ENCODE data around the gene GCLC.
"Not testable (repeated sequence)": the region's sequence is repeated elsewhere in the genome, so short reads cannot be mapped to it uniquely, and the experiment has no call there.

GCLC gene

GRCh38 chr6:53484476-53485280 is 60.2 kb downstream of the GCLC start:
- Histone ChIP-seq H3K36me3 (replicated peaks) (no peaks in the 10 kb centered on the region), H3K27me3 (ENCODE audit: low read depth) (peaks cover 4% of the 10 kb centered on the region; the same call in 1 of the 2 replicates), H3K9me3 (no peaks in the 10 kb centered on the region), H3K4me3 (no peak overlapping the region), H3K4me1 (peaks cover 10% of the 10 kb centered on the region)
- peak; percentile 73 to 84 for DNase-seq (ENCODE audit: low spot score in 2 of 2)
- in situ Hi-C loops (cut with MboI; ENCODE audit: low sequenced_read_pairs), result loop anchor here (5.0 kb wide), 1 partner anchor 312 kb away; no protein-coding TSS in a partner anchor

GRCh38 chr6:53483423-53484353 is 61.2 kb downstream of the GCLC start:
- in situ Hi-C loops (cut with MboI; ENCODE audit: low sequenced_read_pairs), result loop anchor here (5.0 kb wide), 1 partner anchor 311 kb away; no protein-coding TSS in a partner anchor
- H3K4me3 ChIP-seq, result no peak overlapping the region

GRCh38 chr6:53481323-53481722 is 63.6 kb downstream of the GCLC start:
- no peaks in the 10 kb centered on the region for H3K4me1 ChIP-seq
- in situ Hi-C loops (cut with MboI; ENCODE audit: low sequenced_read_pairs), result loop anchor here (5.0 kb wide), 1 partner anchor 309 kb away; no protein-coding TSS in a partner anchor
- no peak overlapping the region for H3K4me3 ChIP-seq
- no peaks in the 10 kb centered on the region for H3K36me3 ChIP-seq (replicated peaks)
- DNase-seq (ENCODE audit: low spot score in 2 of 2), result no peak
- no peaks in the 10 kb centered on the region for H3K9me3 ChIP-seq
- H3K27me3 ChIP-seq (ENCODE audit: low read depth), result no peaks in the 10 kb centered on the region

More at GRCh38 chr6:53483423-53484353, 61.2 kb downstream of the GCLC start:
- H3K9me3 ChIP-seq, result no peaks in the 10 kb centered on the region
- H3K27me3 ChIP-seq (ENCODE audit: low read depth), result peaks cover 4% of the 10 kb centered on the region; the same call in 1 of the 2 replicates
- DNase-seq (ENCODE audit: low spot score in 2 of 2), result no peak
- H3K4me1 ChIP-seq, result peaks cover 10% of the 10 kb centered on the region
- no peaks in the 10 kb centered on the region for H3K36me3 ChIP-seq (replicated peaks)

GRCh38 chr6:53480774-53481173 is 64.1 kb downstream of the GCLC start:
- not testable (repeated sequence) for H3K36me3 ChIP-seq (replicated peaks); H3K9me3 ChIP-seq; H3K4me3 ChIP-seq; H3K27me3 ChIP-seq (ENCODE audit: low read depth); DNase-seq (ENCODE audit: low spot score in 2 of 2); H3K4me1 ChIP-seq
- in situ Hi-C loops (cut with MboI; ENCODE audit: low sequenced_read_pairs), result loop anchor here (5.0 kb wide), 1 partner anchor 308 kb away; no protein-coding TSS in a partner anchor

- DNase-seq (ENCODE audit: low spot score in 2 of 2), result no peak
- Histone ChIP-seq H3K9me3 (no peaks in the 10 kb centered on the region), H3K4me3 (no peak overlapping the region), H3K4me1 (no peaks in the 10 kb centered on the region), H3K36me3 (replicated peaks) (no peaks in the 10 kb centered on the region), H3K27me3 (ENCODE audit: low read depth) (no peaks in the 10 kb centered on the region)
- in situ Hi-C loops (cut with MboI; ENCODE audit: low sequenced_read_pairs), result loop anchor here (5.0 kb wide), 1 partner anchor 308 kb away; no protein-coding TSS in a partner anchor
Observed at GRCh38 chr6:53479871-53480270, 65.0 kb downstream of the GCLC start.

- Histone ChIP-seq H3K36me3 (replicated peaks) (no peaks in the 10 kb centered on the region), H3K9me3 (no peaks in the 10 kb centered on the region), H3K4me3 (no peak overlapping the region), H3K4me1 (no peaks in the 10 kb centered on the region), H3K27me3 (ENCODE audit: low read depth) (no peaks in the 10 kb centered on the region)
- in situ Hi-C loops (cut with MboI; ENCODE audit: low sequenced_read_pairs), result no loop called here
- DNase-seq (ENCODE audit: low spot score in 2 of 2), result no peak
Observed at GRCh38 chr6:53476964-53477363, 67.9 kb downstream of the GCLC start.

- no peaks in the 10 kb centered on the region for H3K27me3 ChIP-seq (ENCODE audit: low read depth)
- no peaks in the 10 kb centered on the region for H3K36me3 ChIP-seq (replicated peaks)
- H3K9me3 ChIP-seq, result no peaks in the 10 kb centered on the region
- no peaks in the 10 kb centered on the region for H3K4me1 ChIP-seq
- DNase-seq (ENCODE audit: low spot score in 2 of 2), result no peak
- H3K4me3 ChIP-seq, result no peak overlapping the region
- in situ Hi-C loops (cut with MboI; ENCODE audit: low sequenced_read_pairs), result no loop called here
Observed at GRCh38 chr6:53474010-53474409, 70.9 kb downstream of the GCLC start.

- Histone ChIP-seq H3K4me1 (no peaks in the 10 kb centered on the region), H3K9me3 (no peaks in the 10 kb centered on the region), H3K27me3 (ENCODE audit: low read depth) (no peaks in the 10 kb centered on the region), H3K36me3 (replicated peaks) (no peaks in the 10 kb centered on the region), H3K4me3 (no peak overlapping the region)
- in situ Hi-C loops (cut with MboI; ENCODE audit: low sequenced_read_pairs), result no loop called here
- DNase-seq (ENCODE audit: low spot score in 2 of 2), result no peak
Observed at GRCh38 chr6:53469163-53469562, 75.7 kb downstream of the GCLC start.

GRCh38 chr6:53466257-53466656 is 78.6 kb downstream of the GCLC start:
- Histone ChIP-seq H3K4me3 (no peak overlapping the region), H3K36me3 (replicated peaks) (no peaks in the 10 kb centered on the region), H3K27me3 (ENCODE audit: low read depth) (no peaks in the 10 kb centered on the region), H3K4me1 (peaks cover 5% of the 10 kb centered on the region), H3K9me3 (no peaks in the 10 kb centered on the region)
- in situ Hi-C loops (cut with MboI; ENCODE audit: low sequenced_read_pairs), result no loop called here
- no peak for DNase-seq (ENCODE audit: low spot score in 2 of 2)

GRCh38 chr6:53465732-53466131 is 79.2 kb downstream of the GCLC start:
- H3K4me1 ChIP-seq, result peaks cover 5% of the 10 kb centered on the region
- H3K9me3 ChIP-seq, result no peaks in the 10 kb centered on the region
- DNase-seq (ENCODE audit: low spot score in 2 of 2), result no peak
- no peaks in the 10 kb centered on the region for H3K36me3 ChIP-seq (replicated peaks)
- H3K27me3 ChIP-seq (ENCODE audit: low read depth), result no peaks in the 10 kb centered on the region
- H3K4me3 ChIP-seq, result no peak overlapping the region
- in situ Hi-C loops (cut with MboI; ENCODE audit: low sequenced_read_pairs), result no loop called here

- in situ Hi-C loops (cut with MboI; ENCODE audit: low sequenced_read_pairs), result no loop called here
- Histone ChIP-seq H3K9me3 (no peaks in the 10 kb centered on the region), H3K27me3 (ENCODE audit: low read depth) (no peaks in the 10 kb centered on the region), H3K36me3 (replicated peaks) (no peaks in the 10 kb centered on the region), H3K4me1 (peaks cover 5% of the 10 kb centered on the region), H3K4me3 (no peak overlapping the region)
- DNase-seq (ENCODE audit: low spot score in 2 of 2), result no peak
Observed at GRCh38 chr6:53464927-53465460, 79.9 kb downstream of the GCLC start.

- Histone ChIP-seq H3K4me3 (no peak overlapping the region), H3K36me3 (replicated peaks) (no peaks in the 10 kb centered on the region), H3K27me3 (ENCODE audit: low read depth) (no peaks in the 10 kb centered on the region), H3K9me3 (no peaks in the 10 kb centered on the region), H3K4me1 (peaks cover 5% of the 10 kb centered on the region)
- DNase-seq (ENCODE audit: low spot score in 2 of 2), result no peak
- in situ Hi-C loops (cut with MboI; ENCODE audit: low sequenced_read_pairs), result no loop called here
Observed at GRCh38 chr6:53464483-53464882, 80.4 kb downstream of the GCLC start.

- H3K27me3 ChIP-seq (ENCODE audit: low read depth), result no peaks in the 10 kb centered on the region
- DNase-seq (ENCODE audit: low spot score in 2 of 2), result peak; percentile 30 to 49
- H3K4me1 ChIP-seq, result peaks cover 5% of the 10 kb centered on the region
- no peaks in the 10 kb centered on the region for H3K36me3 ChIP-seq (replicated peaks)
- no peaks in the 10 kb centered on the region for H3K9me3 ChIP-seq
- in situ Hi-C loops (cut with MboI; ENCODE audit: low sequenced_read_pairs), result no loop called here
- H3K4me3 ChIP-seq, result no peak overlapping the region
Observed at GRCh38 chr6:53461696-53462095, 83.2 kb downstream of the GCLC start.
